HCT116 (cell line): ENCODE data around the gene KLF4. TPM values are rescaled to one million over a fixed set of nuclear protein-coding genes. Genes with fewer than 3 reads are reported as not detected.

Experiments used
- ATAC-seq: fragments of 200-7000 bp; cut with Tn5 transposase; 2 replicates; pipeline ENCODE4 v1.9.1; 2020; ENCODE audit warnings: mild to moderate bottlenecking, moderate library complexity
- BruUV-seq: library from RNA; stranded (reverse); fragments of 400-500 nt; replicated peaks from 2 replicates; lab custom pipeline; 2021; lab: Mats Ljungman, UMichigan
- CTCF ChIA-PET: fragments of 300-600 bp; sonication (Branson Sonifier 250); formaldehyde crosslinking; loops from one replicate; lab custom pipeline; 2021; ENCODE audit warnings: antibody characterized with exemption; lab: Charles Lee
- POLR2A ChIA-PET: fragments of 300-600, 350-600 bp; sonication (Branson Sonifier 250); formaldehyde crosslinking; loops from one replicate; lab custom pipeline; 2021; ENCODE audit warnings: antibody characterized with exemption; lab: Charles Lee
- RAD21 ChIA-PET, 2 experiments: fragments of 300-600 bp; sonication (Branson Sonifier 250); formaldehyde crosslinking; loops; one replicate each; lab custom pipeline; 2023; ENCODE audit warnings: low total read pairs in 2 of 2; ENCODE audit not compliant: uncharacterized antibody in 2 of 2, unreplicated experiment in 2 of 2, low non-redundant PET in 1 of 2; lab: Charles Lee
- DNase-seq: peaks from one replicate; pipeline ENCODE4 v3.0.0-alpha.2; 2010; ENCODE audit warnings: low read depth, low spot score
- H2AFZ ChIP-seq: fragments of 200-600 bp; shearing (Covaris generic), sonication (generic); 2 replicates; pipeline ENCODE4 v1.6.1; 2017; ENCODE audit warnings: low read depth, mixed run types, mixed read lengths, antibody characterized with exemption, low read length; ENCODE audit not compliant: poor library complexity, severe bottlenecking
- H3K27ac ChIP-seq: 2 replicates; pipeline ENCODE4 v1.5.1; 2012; ENCODE audit warnings: low read depth, low read length
- H3K27me3 ChIP-seq: fragments of 200-600 bp; sonication (generic); 2 replicates; pipeline ENCODE4 v1.6.1; 2016; ENCODE audit warnings: mixed run types, low read length, mixed read lengths; ENCODE audit not compliant: insufficient read depth
- H3K36me3 ChIP-seq, 2 experiments: fragments of 200-500 bp in 1 of 2; fragments of 200-600 bp in 1 of 2; sonication (Bioruptor generic) in 1 of 2; sonication (generic) in 1 of 2; 2 replicates each; pipeline versions ENCODE4 v1.5.1 to v1.6.1; 2014 to 2016; ENCODE audit warnings: low read length in 2 of 2, inconsistent platforms in 1 of 2, mixed read lengths in 1 of 2, mixed run types in 1 of 2; ENCODE audit not compliant: insufficient read depth in 2 of 2, control insufficient read depth in 1 of 2
- H3K4me1 ChIP-seq, 2 experiments: fragments of 200-600 bp in 1 of 2; sonication (generic) in 1 of 2; 2 replicates each; pipeline versions ENCODE4 v1.5.1 to v1.6.1; 2012 to 2017; ENCODE audit warnings: low read length in 2 of 2, inconsistent platforms in 1 of 2, mild to moderate bottlenecking in 1 of 2, mixed read lengths in 1 of 2, mixed run types in 1 of 2, moderate library complexity in 1 of 2; ENCODE audit not compliant: insufficient read depth in 2 of 2, control insufficient read depth in 1 of 2
- H3K4me2 ChIP-seq: fragments of 200-600 bp; sonication (generic); 2 replicates; pipeline ENCODE4 v1.6.1; 2017; ENCODE audit warnings: mixed run types, low read length, mixed read lengths
- H3K4me3 ChIP-seq, 2 experiments: fragments of 200-600 bp in 1 of 2; sonication (generic) in 1 of 2; replicated peaks in 1 of 2; 2 replicates each; pipeline ENCODE4 v1.5.1; 2011 to 2016; ENCODE audit warnings: low read length in 2 of 2, control low read depth in 1 of 2, low read depth in 1 of 2, mild to moderate bottlenecking in 1 of 2, mixed read lengths in 1 of 2, mixed run types in 1 of 2
- H3K79me2 ChIP-seq: fragments of 200-600 bp; sonication (generic); 2 replicates; pipeline ENCODE4 v1.6.1; 2017; ENCODE audit warnings: mild to moderate bottlenecking, mixed run types, low read length, moderate library complexity, mixed read lengths; ENCODE audit not compliant: insufficient read depth
- H3K9ac ChIP-seq: fragments of 200-600 bp; sonication (generic); 2 replicates; pipeline ENCODE4 v1.6.1; 2016; ENCODE audit warnings: low read length, mixed read lengths
- H3K9me2 ChIP-seq: fragments of 200-600 bp; sonication (generic), shearing (Covaris generic); 2 replicates; pipeline ENCODE4 v1.6.1; 2017; ENCODE audit warnings: mixed run types, mild to moderate bottlenecking, moderate library complexity; ENCODE audit not compliant: insufficient read depth
- H3K9me3 ChIP-seq, 2 experiments: fragments of 200-500 bp in 1 of 2; fragments of 200-600 bp in 1 of 2; sonication (Bioruptor generic) in 1 of 2; sonication (generic) in 1 of 2; 2 replicates each; pipeline ENCODE4 v1.6.1; 2014 to 2017; ENCODE audit warnings: low read length in 2 of 2, mixed read lengths in 2 of 2, inconsistent platforms in 1 of 2, low read depth in 1 of 2, mild to moderate bottlenecking in 1 of 2, mixed run types in 1 of 2, moderate library complexity in 1 of 2; ENCODE audit not compliant: control insufficient read depth in 1 of 2, insufficient read depth in 1 of 2
- H4K20me1 ChIP-seq: fragments of 200-600 bp; sonication (generic), shearing (Covaris generic); 2 replicates; pipeline ENCODE4 v1.6.1; 2017; ENCODE audit warnings: mixed run types, mild to moderate bottlenecking, moderate library complexity; ENCODE audit not compliant: insufficient read depth
- ATF3 ChIP-seq: IDR thresholded peaks from 2 replicates; pipeline ENCODE4 v1.6.1; 2012
- CEBPB ChIP-seq: IDR thresholded peaks from 2 replicates; pipeline ENCODE4 v1.6.1; 2012; ENCODE audit warnings: low read depth
- CTCF ChIP-seq, 3 experiments: fragments of 200-600 bp in 1 of 3; sonication (generic) in 1 of 3; IDR thresholded peaks in 2 of 3; conservative IDR thresholded peaks in 1 of 3; 2 replicates each; pipeline ENCODE4 v1.5.1; 2012 to 2017; ENCODE audit warnings: low read depth in 2 of 3, low read length in 2 of 3, antibody characterized with exemption in 1 of 3, borderline replicate concordance in 1 of 3, control low read depth in 1 of 3, mild to moderate bottlenecking in 1 of 3, mixed read lengths in 1 of 3, mixed run types in 1 of 3, moderate library complexity in 1 of 3; ENCODE audit not compliant: insufficient read depth in 1 of 3
- EGR1 ChIP-seq: IDR thresholded peaks from 2 replicates; pipeline ENCODE4 v1.6.1; 2012; ENCODE audit warnings: low read depth
- ELF1 ChIP-seq: IDR thresholded peaks from 2 replicates; pipeline ENCODE4 v1.6.1; 2012; ENCODE audit warnings: low read depth, borderline replicate concordance
- EZH2 ChIP-seq: fragments of 200-600 bp; sonication (generic); IDR thresholded peaks from 2 replicates; pipeline ENCODE4 v1.6.1; 2017; ENCODE audit warnings: antibody characterized with exemption, mixed run types
- FOSL1 ChIP-seq: IDR thresholded peaks from 2 replicates; pipeline ENCODE4 v1.6.1; 2012; ENCODE audit warnings: low read depth
- JUND ChIP-seq: IDR thresholded peaks from 2 replicates; pipeline ENCODE4 v1.6.1; 2012
- MAX ChIP-seq: IDR thresholded peaks from 2 replicates; pipeline ENCODE4 v1.6.1; 2012
- POLR2AphosphoS5 ChIP-seq: IDR thresholded peaks from 2 replicates; pipeline ENCODE4 v1.6.1; 2011; ENCODE audit warnings: mild to moderate bottlenecking, low read depth, low read length, moderate library complexity
- RAD21 ChIP-seq: IDR thresholded peaks from 2 replicates; pipeline ENCODE4 v1.6.1; 2012; ENCODE audit warnings: low read depth, mild to moderate bottlenecking
- SIN3A ChIP-seq: IDR thresholded peaks from 2 replicates; pipeline ENCODE4 v1.6.1; 2012; ENCODE audit warnings: low read depth
- SP1 ChIP-seq: IDR thresholded peaks from 2 replicates; pipeline ENCODE4 v1.6.1; 2012; ENCODE audit warnings: low read depth
- SRF ChIP-seq: IDR thresholded peaks from 2 replicates; pipeline ENCODE4 v1.6.1; 2012; ENCODE audit warnings: low read depth
- YY1 ChIP-seq: IDR thresholded peaks from 2 replicates; pipeline ENCODE4 v1.6.1; 2011; ENCODE audit warnings: low read length, low read depth, moderate library complexity, mild to moderate bottlenecking; ENCODE audit not compliant: insufficient replicate concordance; ENCODE audit errors: extremely low read depth
- ZFX ChIP-seq: fragments of 450-650 bp; IDR thresholded peaks from 2 replicates; pipeline ENCODE4 v1.6.1; 2017
- ZNF274 ChIP-seq: fragments of 200-500 bp; sonication (Bioruptor generic); IDR thresholded peaks from 2 replicates; pipeline ENCODE4 v1.6.1; 2014; ENCODE audit warnings: mild to moderate bottlenecking, low read depth, low read length, inconsistent platforms
- intact Hi-C: fragments of 100-400 bp; cut with micrococcal nuclease; formaldehyde crosslinking; loops from 2 replicates; pipeline ENCODE4 v1.10.0; 2022
- total RNA-seq: library from RNA; stranded (reverse); gene quantifications from one replicate; pipeline ENCODE4 v1.2.1, GENCODE V29; 2021; ENCODE audit not compliant: unreplicated experiment

The KLF4 gene
- total RNA-seq, 1 experiment from 2014 or later, result 92.8 TPM

GRCh38 chr9:107488375-107489143 lies 1.0 kb downstream of the KLF4 start:
- Histone ChIP-seq H3K9me2 (no peaks in the 10 kb centered on the region), H3K9ac (peak overlapping the region; percentile 87), H3K4me1 (peaks cover 0 to 43% of the 10 kb centered on the region in 2 experiments; a peak in 3 of 4 replicates), H3K27ac (peak overlapping the region; percentile 74), H3K4me2 (peak overlapping the region; percentile 96), H4K20me1 (no peaks in the 10 kb centered on the region), H3K4me3 (peak overlapping the region; percentile 75 to 92), H3K36me3 (peaks cover 16 to 29% of the 10 kb centered on the region in 2 experiments), H3K27me3 (no peaks in the 10 kb centered on the region), H3K9me3 (no peaks in the 10 kb centered on the region), H3K79me2 (peaks cover 42% of the 10 kb centered on the region), H2AFZ (no peak overlapping the region)
- intact Hi-C loops, result loop anchor here (1.0 to 10.0 kb wide), 3 partner anchors 264 to 956 kb away; no protein-coding TSS in a partner anchor
- CTCF ChIA-PET, result no interaction called here
- POLR2A ChIA-PET, result interaction anchor here (1.4 kb wide), 1 partner anchor 60 kb away, joined by 4 read pairs; no protein-coding TSS in a partner anchor
- BruUV-seq, result TSS peak; percentile 49
- TF ChIP-seq ATF3 (no peak), SIN3A (no peak), RAD21 (no peak), JUND (no peak), POLR2AphosphoS5 (no peak), YY1 (no peak), ZNF274 (no peak), EZH2 (no peak), CTCF (IDR thresholded peaks at IDR 0.05 in 2 of 3, conservative IDR thresholded peaks at IDR 0.05 in 1 of 3; ENCODE audit: borderline replicate concordance in 1 of 3, insufficient read depth in 1 of 3, low read depth in 2 of 3, low read length in 2 of 3) (no peak), CEBPB (no peak), SP1 (no peak), ELF1 (no peak), MAX (no peak), EGR1 (no peak), FOSL1 (no peak), SRF (no peak), ZFX (no peak)
- DNase-seq (no peak), ATAC-seq (peak; percentile 50)
- RAD21 ChIA-PET, result interaction anchor here in 1 of 2 experiments (0.7 kb wide), 1 partner anchor 63 kb away, joined by 6 read pairs; no protein-coding TSS in a partner anchor
